Parathyroid adenoma (tissue), 2 donors: ENCODE results near the gene DKC1.

Source experiments
- H2AFZ ChIP-seq: fragments of 300-600 bp; sonication (generic); one replicate; pipeline ENCODE4 v1.7.0; 2017; ENCODE audit warnings: antibody characterized with exemption, mild to moderate bottlenecking
- H3K27ac ChIP-seq: fragments of 300-600 bp; sonication (generic); one replicate; pipeline ENCODE4 v1.7.0; 2017
- H3K27me3 ChIP-seq: fragments of 300-600 bp; sonication (generic); one replicate; pipeline ENCODE4 v1.7.0; 2017; ENCODE audit warnings: low read length; ENCODE audit not compliant: control insufficient read depth, insufficient read depth
- H3K36me3 ChIP-seq: fragments of 300-600 bp; sonication (generic); one replicate; pipeline ENCODE4 v1.7.0; 2017; ENCODE audit warnings: low read length; ENCODE audit not compliant: control insufficient read depth, insufficient read depth
- H3K4me1 ChIP-seq: fragments of 300-600 bp; sonication (generic); one replicate; pipeline ENCODE4 v1.7.0; 2017; ENCODE audit warnings: control low read depth
- H3K4me2 ChIP-seq: fragments of 300-600 bp; sonication (generic); one replicate; pipeline ENCODE4 v1.7.0; 2017; ENCODE audit warnings: low read length
- H3K4me3 ChIP-seq: fragments of 300-600 bp; sonication (generic); one replicate; pipeline ENCODE4 v1.7.0; 2017; ENCODE audit warnings: low read depth, low read length
- H3K79me2 ChIP-seq: fragments of 300-600 bp; sonication (generic); one replicate; pipeline ENCODE4 v1.7.0; 2017; ENCODE audit warnings: control low read depth
- H3K9ac ChIP-seq: fragments of 300-600 bp; sonication (generic); one replicate; pipeline ENCODE4 v1.7.0; 2017; ENCODE audit warnings: mild to moderate bottlenecking
- H3K9me3 ChIP-seq: fragments of 300-600 bp; sonication (generic); one replicate; pipeline ENCODE4 v1.7.0; 2017; ENCODE audit warnings: low read length; ENCODE audit not compliant: control insufficient read depth
- CTCF ChIP-seq: fragments of 300-600 bp; sonication (generic); IDR thresholded peaks from one replicate; pipeline ENCODE4 v1.7.0; 2017; ENCODE audit warnings: antibody characterized with exemption, mild to moderate bottlenecking
- donor health status: primary hyperparathyroidism.

Gene DKC1

GRCh38 chrX:154734061-154734781 lies 28.4 kb upstream of the DKC1 start:
- Histone ChIP-seq H3K27ac (peak overlapping the region; percentile 8), H3K27me3 (no peaks in the 10 kb centered on the region), H3K36me3 (no peaks in the 10 kb centered on the region), H3K4me3 (no peak overlapping the region), H3K4me1 (peaks cover 27% of the 10 kb centered on the region), H3K9ac (no peak overlapping the region), H2AFZ (peak overlapping the region; percentile 38), H3K79me2 (no peaks in the 10 kb centered on the region), H3K9me3 (no peaks in the 10 kb centered on the region), H3K4me2 (no peak overlapping the region)
- TF ChIP-seq CTCF, result no peak

- no peaks in the 10 kb centered on the region for H3K36me3 ChIP-seq
- H3K27me3 ChIP-seq, result no peaks in the 10 kb centered on the region
- H3K27ac ChIP-seq, result no peak overlapping the region
- H3K79me2 ChIP-seq, result no peaks in the 10 kb centered on the region
- no peak overlapping the region for H2AFZ ChIP-seq
- H3K4me2 ChIP-seq, result no peak overlapping the region
- H3K9me3 ChIP-seq, result no peaks in the 10 kb centered on the region
- TF ChIP-seq CTCF, result no peak
- H3K4me3 ChIP-seq, result no peak overlapping the region
- peaks cover 18% of the 10 kb centered on the region for H3K4me1 ChIP-seq
- no peak overlapping the region for H3K9ac ChIP-seq
These were observed 26.8 kb upstream of the DKC1 start for GRCh38 chrX:154735695-154736393.

GRCh38 chrX:154737136-154737535 lies 25.5 kb upstream of the DKC1 start:
- Histone ChIP-seq H3K4me1 (peaks cover 7% of the 10 kb centered on the region), H3K79me2 (no peaks in the 10 kb centered on the region), H3K4me3 (no peak overlapping the region), H3K9ac (no peak overlapping the region), H3K9me3 (no peaks in the 10 kb centered on the region), H3K4me2 (no peak overlapping the region), H3K36me3 (no peaks in the 10 kb centered on the region), H3K27ac (no peak overlapping the region), H2AFZ (no peak overlapping the region), H3K27me3 (no peaks in the 10 kb centered on the region)
- no peak for TF ChIP-seq CTCF

GRCh38 chrX:154738011-154738738 lies 24.5 kb upstream of the DKC1 start:
- Histone ChIP-seq H3K9me3 (no peaks in the 10 kb centered on the region), H3K79me2 (no peaks in the 10 kb centered on the region), H3K4me1 (peaks cover 2% of the 10 kb centered on the region), H3K36me3 (no peaks in the 10 kb centered on the region), H2AFZ (no peak overlapping the region), H3K4me2 (no peak overlapping the region), H3K27ac (peak overlapping the region; percentile 32), H3K4me3 (no peak overlapping the region), H3K9ac (no peak overlapping the region), H3K27me3 (no peaks in the 10 kb centered on the region)
- no peak for TF ChIP-seq CTCF
